Mucosa of stomach (tissue), 1 donor: ENCODE results near the gene GALE.

Source experiments
- H3K27me3 ChIP-seq: one replicate; pipeline ENCODE4 v1.7.0; 2013; ENCODE audit warnings: mild to moderate bottlenecking, low read length; ENCODE audit not compliant: control insufficient read depth, insufficient read depth
- H3K36me3 ChIP-seq: one replicate; pipeline ENCODE4 v1.7.0; 2013; ENCODE audit warnings: low read length; ENCODE audit not compliant: control insufficient read depth, insufficient read depth
- H3K4me1 ChIP-seq: one replicate; pipeline ENCODE4 v1.7.0; 2013; ENCODE audit warnings: mild to moderate bottlenecking, low read length; ENCODE audit not compliant: control insufficient read depth, insufficient read depth
- H3K4me3 ChIP-seq: one replicate; pipeline ENCODE4 v1.7.0; 2013; ENCODE audit warnings: low read length
- H3K9ac ChIP-seq: one replicate; pipeline ENCODE4 v1.7.0; 2013; ENCODE audit warnings: mild to moderate bottlenecking, low read length, moderate library complexity
- H3K9me3 ChIP-seq: one replicate; pipeline ENCODE4 v1.7.0; 2013; ENCODE audit warnings: mild to moderate bottlenecking, low read length, moderate library complexity; ENCODE audit not compliant: control insufficient read depth
- donor health status: Pancreatic carcinoma.

Gene GALE

DNA sequence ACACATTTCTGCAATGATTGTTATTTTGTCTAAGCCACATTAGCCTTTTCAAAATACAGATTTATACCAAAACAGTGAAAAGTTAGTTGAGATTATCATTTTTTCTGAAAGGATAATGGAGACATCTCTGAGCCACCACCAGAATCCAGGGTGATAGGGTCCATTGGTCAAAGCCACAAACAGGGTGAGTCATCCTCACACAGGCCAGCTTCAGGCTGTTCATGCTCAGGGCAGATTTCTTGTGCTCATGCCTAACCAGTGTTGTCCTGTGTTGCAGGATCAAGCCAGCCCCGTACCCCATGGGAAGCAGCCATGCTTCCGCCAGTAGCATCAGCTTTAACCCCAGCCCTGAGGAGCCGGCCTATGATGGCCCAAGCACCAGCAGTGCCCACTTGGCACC, 43.9 kb downstream of the GALE start:
- no peak overlapping the region for H3K9ac ChIP-seq
- H3K4me3 ChIP-seq = no peak overlapping the region
- no peaks in the 10 kb centered on the region for H3K27me3 ChIP-seq
- H3K36me3 ChIP-seq = peaks cover 20% of the 10 kb centered on the region
- no peaks in the 10 kb centered on the region for H3K4me1 ChIP-seq
- H3K9me3 ChIP-seq = no peaks in the 10 kb centered on the region

DNA sequence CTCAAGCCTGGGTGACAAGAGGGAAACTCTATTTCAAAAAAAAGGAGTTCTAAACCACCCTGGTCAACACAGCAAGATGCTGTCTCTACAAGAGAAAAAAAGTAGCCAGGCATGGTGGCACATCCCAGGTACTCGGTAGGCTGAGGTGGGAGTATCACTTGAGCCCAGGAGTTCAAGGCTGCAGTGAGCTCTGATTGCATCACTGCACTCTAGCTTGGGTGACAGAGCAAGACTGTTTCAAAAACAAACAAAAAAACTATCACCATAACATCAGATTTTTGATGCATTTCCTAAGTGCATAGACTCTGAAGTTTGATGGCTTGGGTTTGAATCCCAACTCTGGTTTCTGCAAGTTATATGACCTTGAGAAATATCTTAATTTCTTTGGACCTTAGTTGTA, 47.6 kb downstream of the GALE start:
- no peak overlapping the region for H3K9ac ChIP-seq
- H3K4me3 ChIP-seq = no peak overlapping the region
- H3K27me3 ChIP-seq = no peaks in the 10 kb centered on the region
- peaks cover 4% of the 10 kb centered on the region for H3K4me1 ChIP-seq
- no peaks in the 10 kb centered on the region for H3K9me3 ChIP-seq
- peaks cover 13% of the 10 kb centered on the region for H3K36me3 ChIP-seq

DNA sequence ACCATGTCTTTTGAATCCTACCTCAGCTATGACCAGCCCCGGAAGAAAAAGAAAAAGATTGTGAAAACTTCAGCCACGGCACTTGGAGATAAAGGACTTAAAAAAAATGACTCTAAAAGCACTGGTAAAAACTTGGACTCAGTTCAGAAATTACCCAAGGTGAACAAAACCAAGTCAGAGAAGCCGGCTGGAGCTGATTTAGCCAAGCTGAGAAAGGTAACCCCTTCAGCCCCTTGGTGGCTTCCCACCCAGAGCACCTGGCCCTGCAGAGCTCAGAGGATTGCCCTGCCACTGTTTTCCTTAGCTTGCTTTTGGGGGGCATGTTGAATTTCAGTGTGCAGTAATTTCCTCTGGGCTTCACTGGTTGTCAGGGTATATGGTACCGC, 48.7 kb downstream of the GALE start:
- Histone ChIP-seq H3K9ac (no peak overlapping the region), H3K4me3 (no peak overlapping the region), H3K36me3 (peaks cover 13% of the 10 kb centered on the region), H3K9me3 (no peaks in the 10 kb centered on the region), H3K27me3 (no peaks in the 10 kb centered on the region), H3K4me1 (peaks cover 4% of the 10 kb centered on the region)

DNA sequence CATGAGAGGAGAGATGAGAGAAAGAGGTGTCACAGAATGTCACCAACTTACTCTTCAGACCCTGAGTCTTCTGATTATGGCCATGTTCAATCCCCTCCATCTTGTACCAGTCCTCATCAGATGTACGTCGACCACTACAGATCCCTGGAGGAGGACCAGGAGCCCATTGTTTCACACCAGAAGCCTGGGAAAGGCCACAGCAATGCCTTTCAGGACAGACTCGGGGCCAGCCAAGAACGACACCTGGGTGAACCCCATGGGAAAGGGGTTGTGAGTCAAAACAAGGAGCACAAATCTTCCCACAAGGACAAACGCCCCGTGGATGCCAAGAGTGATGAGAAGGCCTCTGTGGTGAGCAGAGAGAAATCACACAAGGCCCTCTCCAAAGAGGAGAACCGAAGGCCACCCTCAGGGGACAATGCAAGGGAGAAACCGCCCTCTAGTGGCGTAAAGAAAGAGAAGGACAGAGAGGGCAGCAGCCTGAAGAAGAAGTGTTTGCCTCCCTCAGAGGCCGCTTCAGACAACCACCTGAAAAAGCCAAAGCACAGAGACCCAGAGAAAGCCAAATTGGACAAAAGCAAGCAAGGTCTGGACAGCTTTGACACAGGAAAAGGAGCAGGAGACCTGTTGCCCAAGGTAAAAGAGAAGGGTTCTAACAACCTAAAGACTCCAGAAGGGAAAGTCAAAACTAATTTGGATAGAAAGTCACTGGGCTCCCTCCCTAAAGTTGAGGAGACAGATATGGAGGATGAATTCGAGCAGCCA, 49.3 kb downstream of the GALE start:
- peaks cover 4% of the 10 kb centered on the region for H3K4me1 ChIP-seq
- H3K9me3 ChIP-seq = no peaks in the 10 kb centered on the region
- H3K27me3 ChIP-seq = no peaks in the 10 kb centered on the region
- H3K4me3 ChIP-seq = no peak overlapping the region
- H3K36me3 ChIP-seq = peaks cover 13% of the 10 kb centered on the region
- no peak overlapping the region for H3K9ac ChIP-seq

DNA sequence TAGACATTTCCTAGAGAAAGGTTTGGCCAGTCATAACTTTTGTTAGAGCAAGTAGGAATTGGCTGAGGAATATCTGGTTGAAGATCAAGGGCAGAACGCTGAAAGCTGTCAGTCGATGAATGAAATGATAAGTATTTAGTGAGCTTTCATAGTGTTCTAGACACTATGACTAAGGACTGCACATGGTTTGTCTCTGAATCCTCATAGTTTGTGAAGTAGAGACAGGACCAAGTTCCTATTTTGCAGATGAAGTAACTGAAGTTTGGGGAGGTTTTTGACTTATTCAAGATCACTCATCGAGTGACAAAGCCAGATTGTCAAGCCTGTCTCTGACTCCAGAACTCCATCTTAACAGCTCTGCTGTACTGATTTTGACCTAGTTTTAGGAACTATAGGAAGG, 52.5 kb downstream of the GALE start:
- Histone ChIP-seq H3K36me3 (peaks cover 7% of the 10 kb centered on the region), H3K4me1 (peaks cover 10% of the 10 kb centered on the region), H3K4me3 (no peak overlapping the region), H3K27me3 (no peaks in the 10 kb centered on the region), H3K9me3 (no peaks in the 10 kb centered on the region), H3K9ac (no peak overlapping the region)
